AG10803 (cell line): ENCODE data around the gene ARHGAP5.
"Not testable (repeated sequence)": the region's sequence is repeated elsewhere in the genome, so short reads cannot be mapped to it uniquely, and the experiment has no call there.

ENCODE experiments used
- DNase-seq: peaks from one replicate; pipeline ENCODE4 v3.0.0; 2010; ENCODE audit warnings: low read depth
- H3K4me3 ChIP-seq: 2 replicates; pipeline ENCODE4 v1.5.1; 2011; ENCODE audit warnings: mild to moderate bottlenecking, low read length, control low read depth
- TF ChIP-seq, protein P1 (sequence below): conservative IDR thresholded peaks from 2 replicates; pipeline ENCODE4 v1.5.1; 2011; ENCODE audit warnings: mild to moderate bottlenecking, low read length, control low read depth, inconsistent platforms

Gene ARHGAP5

DNA sequence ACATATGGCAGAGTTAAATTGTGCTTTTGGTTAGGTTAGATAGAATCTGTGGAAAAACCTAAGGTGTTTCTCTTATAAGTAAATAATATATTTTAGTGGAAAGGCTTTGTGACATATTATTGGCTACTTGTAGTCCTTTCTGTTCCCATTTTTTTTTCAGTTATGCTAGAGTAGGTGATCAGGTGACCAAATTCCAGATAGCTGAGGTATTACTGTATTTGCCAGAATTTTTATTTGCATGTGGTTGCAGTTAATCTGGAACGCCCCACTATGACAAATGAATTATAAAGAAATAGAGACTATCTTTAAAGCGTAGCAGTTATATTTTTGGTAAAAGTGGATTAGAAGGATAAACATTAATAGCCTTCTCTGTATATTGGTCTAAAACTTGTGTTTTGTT lies 52.0 kb downstream of the ARHGAP5 start:
- TF ChIP-seq, protein P1, sequence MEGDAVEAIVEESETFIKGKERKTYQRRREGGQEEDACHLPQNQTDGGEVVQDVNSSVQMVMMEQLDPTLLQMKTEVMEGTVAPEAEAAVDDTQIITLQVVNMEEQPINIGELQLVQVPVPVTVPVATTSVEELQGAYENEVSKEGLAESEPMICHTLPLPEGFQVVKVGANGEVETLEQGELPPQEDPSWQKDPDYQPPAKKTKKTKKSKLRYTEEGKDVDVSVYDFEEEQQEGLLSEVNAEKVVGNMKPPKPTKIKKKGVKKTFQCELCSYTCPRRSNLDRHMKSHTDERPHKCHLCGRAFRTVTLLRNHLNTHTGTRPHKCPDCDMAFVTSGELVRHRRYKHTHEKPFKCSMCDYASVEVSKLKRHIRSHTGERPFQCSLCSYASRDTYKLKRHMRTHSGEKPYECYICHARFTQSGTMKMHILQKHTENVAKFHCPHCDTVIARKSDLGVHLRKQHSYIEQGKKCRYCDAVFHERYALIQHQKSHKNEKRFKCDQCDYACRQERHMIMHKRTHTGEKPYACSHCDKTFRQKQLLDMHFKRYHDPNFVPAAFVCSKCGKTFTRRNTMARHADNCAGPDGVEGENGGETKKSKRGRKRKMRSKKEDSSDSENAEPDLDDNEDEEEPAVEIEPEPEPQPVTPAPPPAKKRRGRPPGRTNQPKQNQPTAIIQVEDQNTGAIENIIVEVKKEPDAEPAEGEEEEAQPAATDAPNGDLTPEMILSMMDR = no peak
- H3K4me3 ChIP-seq = no peak overlapping the region
- peak; percentile 66 for DNase-seq

GRCh38 chr14:32131689-32132088 lies 54.6 kb downstream of the ARHGAP5 start:
- not testable (repeated sequence) for H3K4me3 ChIP-seq

DNA sequence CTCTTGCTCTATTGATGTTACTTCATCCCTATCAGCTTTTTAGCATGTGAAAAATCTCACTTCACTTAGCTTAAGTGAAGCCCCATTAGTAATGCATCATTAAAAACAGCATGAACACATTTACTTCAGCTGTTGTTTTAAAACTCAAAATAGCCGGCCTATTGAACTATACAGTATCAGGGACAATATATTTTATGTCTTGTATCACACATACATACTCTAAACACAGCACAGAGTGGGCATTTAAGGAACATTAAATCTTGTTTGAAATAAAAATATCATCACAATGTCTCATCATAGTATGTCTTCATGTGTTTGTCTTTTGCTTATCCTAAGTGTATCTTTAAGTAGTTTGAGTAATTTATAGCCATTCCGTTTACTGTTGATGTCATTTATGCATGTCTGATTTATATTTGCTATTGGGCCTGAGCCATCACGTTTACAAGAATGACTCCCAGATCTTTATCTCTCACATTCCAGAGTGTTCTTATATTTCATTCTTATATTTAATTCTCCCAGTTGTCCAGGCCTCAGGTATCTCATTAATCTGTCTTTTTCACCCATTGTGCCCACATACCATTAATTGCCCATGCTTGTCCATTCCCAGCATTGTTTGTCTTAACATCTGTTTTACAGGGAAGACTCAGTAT lies 57.5 kb downstream of the ARHGAP5 start:
- peak; percentile 51 for DNase-seq
- no peak overlapping the region for H3K4me3 ChIP-seq
- TF ChIP-seq, protein P1 = no peak

More at GRCh38 chr14:32131689-32132088, 54.6 kb downstream of the ARHGAP5 start:
- DNase-seq = not testable (repeated sequence)

DNA sequence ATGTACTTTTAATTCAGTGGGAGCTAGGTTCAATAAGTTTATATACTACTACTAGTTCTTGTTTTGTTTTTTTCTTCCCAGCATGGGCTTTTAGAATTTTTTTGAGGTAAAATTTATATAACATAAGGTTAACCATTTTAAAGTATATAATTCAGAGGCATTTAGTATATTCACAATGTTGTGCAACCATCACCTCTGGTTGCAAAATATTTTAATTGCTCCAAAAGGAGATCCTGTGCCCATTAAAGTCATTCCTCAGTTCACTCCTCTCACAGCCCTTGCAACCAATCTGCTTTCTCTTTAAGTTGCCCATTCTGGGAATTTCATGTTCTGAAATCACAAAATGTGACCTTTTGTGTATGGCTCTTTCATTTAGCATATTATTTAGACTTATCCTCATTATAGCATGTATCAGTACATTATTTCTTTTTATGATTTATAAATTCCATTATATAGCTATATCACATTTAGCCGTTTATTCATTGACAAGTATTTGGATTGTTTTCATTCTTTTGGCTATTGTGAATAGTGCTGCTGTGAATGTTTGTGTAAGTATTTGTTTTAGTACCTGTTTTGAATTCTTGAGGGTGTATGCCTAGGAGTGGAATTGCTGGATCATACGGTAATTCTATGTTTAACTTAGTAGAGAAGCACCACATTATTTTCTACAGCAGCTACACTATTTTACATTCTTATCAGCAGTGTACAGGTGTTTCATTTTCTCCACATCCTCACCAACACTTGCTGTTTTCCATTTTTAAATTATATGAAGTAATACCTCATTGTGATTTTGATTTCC lies 59.1 kb downstream of the ARHGAP5 start:
- H3K4me3 ChIP-seq = no peak overlapping the region
- DNase-seq = peak; percentile 13
- TF ChIP-seq, protein P1 = no peak

GRCh38 chr14:32137313-32137712 lies 60.2 kb downstream of the ARHGAP5 start:
- no peak overlapping the region for H3K4me3 ChIP-seq
- TF ChIP-seq, protein P1 = no peak
- DNase-seq = no peak

GRCh38 chr14:32137892-32138291 lies 60.8 kb downstream of the ARHGAP5 start:
- TF ChIP-seq, protein P1 = no peak
- no peak for DNase-seq
- H3K4me3 ChIP-seq = no peak overlapping the region

DNA sequence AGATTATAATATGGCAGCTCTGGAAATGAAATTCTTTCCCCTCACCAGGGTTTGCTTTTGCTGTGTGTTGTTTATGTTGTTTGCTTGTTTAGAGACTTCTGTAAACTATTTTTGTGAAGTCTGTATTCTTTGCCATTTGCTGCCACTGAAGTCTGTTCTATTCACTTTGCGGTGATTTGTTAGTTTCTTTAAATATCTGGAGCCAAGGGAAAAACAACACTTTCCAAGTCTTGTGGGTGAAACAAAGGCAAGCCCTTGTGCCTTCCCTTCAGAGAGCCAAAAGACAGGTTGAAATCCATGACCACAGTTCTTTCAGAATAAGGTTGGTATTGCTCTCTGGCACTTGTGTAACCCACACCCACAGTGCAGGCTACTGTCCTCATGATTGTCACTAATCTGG lies 65.2 kb downstream of the ARHGAP5 start:
- TF ChIP-seq, protein P1 = no peak
- H3K4me3 ChIP-seq = no peak overlapping the region
- no peak for DNase-seq
